NCI-H2227 (cell line): ENCODE data around the gene CYB5R4.
"Not testable (repeated sequence)": the region's sequence is repeated elsewhere in the genome, so short reads cannot be mapped to it uniquely, and the experiment has no call there.

Source experiments
- DNase-seq: peaks from one replicate; lab custom pipeline; 2025; ENCODE audit not compliant: unreplicated experiment; lab: John Stamatoyannopoulos, UW

CYB5R4 gene

DNA sequence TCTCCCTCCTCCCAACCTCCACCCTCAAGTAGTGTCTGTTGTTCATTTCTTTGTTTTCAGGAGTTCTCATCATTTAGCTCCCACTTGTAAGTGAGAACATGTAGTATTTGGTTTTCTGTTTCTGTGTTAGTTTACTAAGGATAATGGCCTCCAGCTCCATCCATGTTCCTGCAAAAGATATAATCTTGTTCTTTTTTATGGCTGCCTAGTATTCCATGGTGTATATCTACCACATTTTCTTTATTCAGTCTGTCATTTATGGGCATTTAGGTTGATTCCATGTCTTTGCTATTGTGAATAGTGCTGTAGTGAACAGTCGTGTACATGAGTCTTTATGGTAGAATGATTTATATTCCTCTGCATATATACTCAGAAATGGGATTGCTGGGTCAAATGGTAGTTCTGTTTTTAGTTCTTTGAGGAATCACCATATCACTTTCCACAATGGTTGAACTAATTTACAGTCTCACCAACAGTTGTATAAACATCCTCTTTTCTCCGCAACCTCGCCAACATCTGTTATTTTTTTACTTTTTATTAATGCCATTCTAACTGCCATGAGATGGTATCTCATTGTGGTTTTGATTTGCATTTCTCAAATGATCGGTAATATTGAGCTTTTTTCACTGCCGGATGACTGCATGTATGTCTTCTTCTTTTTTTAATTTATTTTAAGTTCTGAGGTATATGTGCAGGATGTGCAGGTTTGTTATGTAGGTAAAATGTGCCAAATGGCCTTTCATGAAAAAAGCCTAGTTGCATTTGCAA is 48.3 kb downstream of the CYB5R4 start:
- DNase-seq = not testable (repeated sequence)

DNA sequence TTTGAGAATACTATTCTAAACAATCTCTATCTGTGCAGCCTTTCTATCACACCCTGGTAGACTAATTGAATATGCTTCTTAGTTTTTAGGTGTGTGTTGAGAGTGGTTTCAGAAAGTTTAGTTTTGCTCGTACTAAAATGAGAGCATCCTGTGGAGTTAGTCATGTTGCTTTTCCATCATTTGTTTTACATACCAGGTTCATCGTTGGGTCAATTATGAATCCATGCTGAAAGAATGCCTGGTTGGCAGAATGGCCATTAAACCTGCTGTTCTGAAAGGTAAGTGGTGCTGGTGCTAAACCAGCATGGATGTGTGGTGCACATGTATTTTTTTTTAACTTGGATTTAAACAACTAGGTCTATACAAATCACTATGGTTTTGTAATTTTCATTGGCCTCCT is 49.3 kb downstream of the CYB5R4 start:
- no peak for DNase-seq

DNA sequence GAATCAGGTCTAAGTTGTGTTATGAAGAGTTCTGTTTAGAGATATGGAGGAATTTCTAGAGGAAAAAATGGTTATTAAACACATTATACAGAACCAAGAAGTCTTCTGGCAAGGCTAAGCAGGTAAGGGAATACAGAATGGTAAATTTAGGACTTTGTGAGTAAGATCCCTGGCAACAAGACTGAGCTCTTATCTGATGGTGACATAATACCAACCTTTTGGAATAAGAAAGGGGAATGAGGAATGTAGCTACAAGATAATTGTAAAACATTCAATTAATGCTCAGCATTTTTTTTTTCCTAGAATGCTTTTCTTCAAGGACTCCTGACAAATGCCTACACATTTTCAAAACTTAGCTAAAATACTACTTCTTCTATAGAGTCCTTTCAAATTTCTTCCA is 51.8 kb downstream of the CYB5R4 start:
- no peak for DNase-seq

DNA sequence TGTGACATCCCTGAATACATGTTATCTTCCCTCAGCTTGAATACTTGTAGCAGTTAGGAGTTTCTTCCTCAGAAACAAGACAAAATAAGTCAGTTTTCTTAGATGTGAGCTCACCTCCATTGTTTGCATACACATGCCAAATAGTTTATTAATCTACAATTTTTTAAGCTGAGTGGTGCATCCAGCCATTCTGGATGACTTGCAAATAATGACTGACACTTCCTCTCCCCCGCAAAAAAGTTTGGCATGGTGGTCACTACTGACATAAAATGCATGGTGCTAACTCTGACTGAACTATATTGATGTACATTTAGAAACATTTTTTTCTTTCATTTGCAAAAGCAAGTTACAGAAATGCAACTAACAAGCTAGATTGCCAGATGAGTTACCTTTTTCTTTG is 55.5 kb downstream of the CYB5R4 start:
- no peak for DNase-seq

DNA sequence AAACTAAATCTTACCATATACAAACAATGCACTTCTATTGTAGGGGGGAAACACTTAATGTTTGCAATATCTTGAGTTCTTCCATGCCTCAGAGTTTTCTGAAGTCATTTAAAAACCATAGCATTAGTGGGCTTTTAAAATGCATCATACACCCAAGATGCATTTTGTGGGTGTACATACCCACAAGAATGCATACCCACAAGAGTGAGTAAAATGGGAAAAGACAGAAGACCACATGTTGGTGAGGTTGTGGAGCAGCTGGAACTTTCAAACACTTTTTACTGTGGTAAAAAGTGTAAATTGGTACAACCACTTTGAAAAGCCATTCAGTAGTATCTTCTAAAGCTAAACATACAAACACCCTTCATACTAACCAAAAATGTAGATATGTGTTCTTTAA is 57.5 kb downstream of the CYB5R4 start:
- no peak for DNase-seq

DNA sequence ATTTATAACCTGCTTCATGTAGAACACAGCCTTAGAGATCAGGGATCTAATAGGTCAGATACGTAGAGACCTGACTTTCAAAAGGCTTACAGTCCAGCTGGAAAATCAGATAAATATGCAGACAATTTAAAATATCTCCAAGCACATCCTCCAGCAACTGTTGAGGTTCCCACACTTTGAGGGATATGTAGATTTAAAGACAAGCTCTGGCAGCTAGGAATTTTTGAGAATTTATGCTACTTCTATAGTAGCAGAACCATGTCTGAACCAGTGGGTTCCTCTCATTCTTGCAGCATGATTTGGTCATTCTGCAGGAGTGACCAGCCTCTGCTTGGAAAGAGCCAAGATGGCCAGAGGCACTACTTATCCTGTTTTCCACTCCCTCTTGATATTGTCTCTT is 60.5 kb downstream of the CYB5R4 start:
- DNase-seq = no peak

DNA sequence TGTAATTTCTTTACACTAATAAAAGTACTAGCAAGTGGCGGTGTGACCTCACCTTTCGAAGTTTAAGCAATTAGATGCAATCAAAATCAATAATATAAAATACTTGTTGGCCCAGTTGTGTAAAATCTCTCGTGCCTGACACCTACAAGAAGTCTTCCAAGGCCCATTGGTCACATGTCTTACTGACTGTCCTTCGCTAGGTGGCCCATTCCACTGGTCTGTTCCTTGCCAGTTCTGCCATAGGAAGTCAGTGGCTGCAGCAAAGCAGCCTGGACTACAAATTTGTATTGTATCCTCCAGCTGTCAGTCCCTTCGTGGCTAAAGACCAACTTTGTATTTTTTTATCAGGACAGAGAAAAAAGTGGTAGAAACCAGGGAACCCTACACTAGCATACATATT is 61.8 kb downstream of the CYB5R4 start:
- no peak for DNase-seq

DNA sequence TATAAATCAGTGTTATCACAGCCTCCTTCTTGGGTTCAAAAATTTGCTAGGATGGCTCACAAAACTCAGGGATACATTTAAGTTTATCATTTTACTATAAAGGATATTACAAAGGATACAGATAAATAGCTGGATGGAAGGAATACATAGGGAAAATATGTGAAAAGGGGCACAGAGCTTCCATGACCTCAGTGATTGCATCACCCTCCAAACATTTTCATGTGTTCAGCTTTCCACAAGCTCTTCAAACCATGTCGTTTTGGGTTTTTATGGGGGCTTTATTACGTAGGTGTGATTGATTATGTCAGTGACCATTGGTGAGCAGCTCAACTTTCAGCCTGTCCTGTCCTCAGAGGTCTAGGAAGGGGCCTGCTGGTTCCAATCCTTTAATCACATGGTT is 68.0 kb downstream of the CYB5R4 start:
- DNase-seq = no peak

DNA sequence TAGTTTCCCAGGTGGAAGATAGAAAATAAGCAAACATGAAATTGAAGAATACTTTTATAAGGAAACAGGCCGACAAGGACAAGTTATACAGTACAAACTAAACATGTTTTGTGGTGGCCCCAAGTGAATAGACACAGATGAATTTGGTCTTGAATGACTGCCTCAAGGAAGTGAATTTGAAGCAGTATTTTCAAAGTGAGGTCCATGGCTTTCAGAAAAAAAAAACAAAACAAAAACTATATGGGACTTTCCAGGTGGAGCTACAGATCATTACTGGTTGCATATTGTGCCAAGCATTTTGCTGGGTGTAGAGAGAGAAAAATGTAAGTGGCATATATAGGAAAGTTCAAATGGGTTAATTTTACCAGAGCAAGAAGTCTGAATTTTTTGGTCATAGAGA is 68.8 kb downstream of the CYB5R4 start:
- no peak for DNase-seq

DNA sequence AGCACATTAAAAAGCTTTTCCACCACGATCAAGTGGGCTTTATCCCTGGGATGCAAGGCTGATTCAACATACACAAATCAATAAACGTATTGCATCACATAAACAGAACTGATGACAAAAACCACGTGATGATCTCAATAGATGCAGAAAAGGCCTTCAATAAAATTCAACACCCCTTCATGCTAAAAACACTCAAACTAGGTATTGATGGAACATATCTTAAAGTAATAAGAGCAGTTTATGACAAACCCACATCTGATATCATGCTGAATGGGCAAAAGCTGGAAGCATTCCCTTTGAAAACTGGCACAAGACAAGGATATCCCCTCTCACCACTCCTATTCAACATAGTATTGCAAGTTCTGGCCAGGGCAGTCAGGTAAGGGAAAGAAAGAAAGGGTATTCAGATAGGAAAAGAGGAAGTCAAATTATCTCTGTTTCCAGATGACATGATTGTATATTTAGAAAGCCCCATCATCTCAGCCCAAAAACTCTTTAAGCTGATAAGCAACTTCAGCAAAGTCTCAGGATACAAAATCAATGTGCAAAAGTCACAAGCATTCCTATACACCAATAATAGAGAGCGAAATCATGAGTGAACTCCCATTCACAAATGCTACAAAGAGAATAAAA is 86.8 kb downstream of the CYB5R4 start:
- not testable (repeated sequence) for DNase-seq

DNA sequence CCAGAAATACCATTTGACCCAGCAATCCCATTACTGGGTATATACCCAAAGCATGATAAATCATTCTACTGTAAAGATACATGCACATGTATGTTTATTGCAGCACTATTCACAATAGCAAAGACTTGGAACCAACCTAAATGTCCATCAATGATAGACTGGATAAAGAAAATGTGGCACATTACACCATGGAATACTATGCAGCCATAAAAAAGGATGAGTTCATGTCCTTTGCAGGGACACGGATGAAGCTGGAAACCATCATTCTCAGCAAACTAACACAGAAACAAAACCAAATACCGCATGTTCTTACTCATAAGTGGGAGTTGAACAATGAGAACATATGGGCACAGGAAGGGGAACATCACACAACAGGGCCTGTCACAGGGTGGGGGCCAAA is 88.5 kb downstream of the CYB5R4 start:
- DNase-seq = not testable (repeated sequence)

DNA sequence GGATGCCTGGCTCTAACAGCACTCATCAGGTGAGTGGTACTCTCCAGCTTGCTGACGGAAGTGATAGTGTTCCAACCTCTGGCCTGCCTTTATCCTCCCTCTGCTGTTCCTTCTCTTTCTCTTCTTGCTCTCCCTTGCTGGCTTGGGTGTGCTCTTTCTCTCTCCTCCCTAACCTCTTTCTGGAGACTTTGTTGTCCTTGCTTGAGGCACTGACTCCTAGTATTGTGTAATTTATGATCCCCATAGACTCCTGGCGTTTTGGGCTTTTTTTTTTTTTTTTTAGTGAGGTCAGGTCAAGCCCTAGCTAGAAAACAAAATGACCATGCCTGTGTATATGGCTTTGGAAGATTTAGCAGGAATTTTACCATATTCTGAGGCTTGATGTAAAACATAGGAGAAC is 89.4 kb downstream of the CYB5R4 start:
- DNase-seq = no peak

DNA sequence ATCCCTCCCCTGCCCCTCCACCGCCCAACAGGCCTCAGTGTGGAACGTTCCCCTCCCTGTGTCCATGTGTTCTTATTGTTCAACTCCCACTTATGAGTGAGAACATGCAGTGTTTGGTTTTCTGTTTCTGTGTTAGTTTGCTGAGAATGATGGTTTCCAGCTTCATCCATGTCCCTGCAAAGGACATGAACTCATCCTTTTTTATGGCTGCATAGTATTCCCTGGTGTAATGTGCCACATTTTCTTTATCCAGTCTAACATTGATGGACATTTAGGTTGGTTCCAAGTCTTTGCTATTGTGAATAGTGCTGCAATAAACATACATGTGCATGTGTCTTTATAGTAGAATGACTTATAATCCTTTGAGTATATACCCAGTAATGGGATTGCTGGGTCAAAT is 91.9 kb downstream of the CYB5R4 start:
- not testable (repeated sequence) for DNase-seq

DNA sequence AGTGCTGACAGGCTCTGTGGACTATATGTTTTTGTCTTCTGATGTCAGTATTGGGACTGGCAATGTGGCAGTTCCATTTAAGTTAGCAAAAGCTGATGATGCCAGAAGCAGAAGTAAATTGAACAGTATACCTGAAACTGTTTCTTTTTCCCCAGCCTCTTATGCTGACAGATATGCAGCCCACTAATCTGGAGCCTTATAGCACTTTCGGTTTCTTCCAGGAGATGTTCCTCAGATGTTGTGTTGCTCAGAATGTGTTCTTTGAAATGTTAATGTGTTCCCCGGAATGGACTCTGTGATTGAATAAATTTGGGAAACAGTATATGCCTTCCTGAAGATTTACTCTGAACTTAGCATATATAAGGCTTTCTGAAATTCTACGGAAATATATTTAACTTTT is 93.3 kb downstream of the CYB5R4 start:
- no peak for DNase-seq

DNA sequence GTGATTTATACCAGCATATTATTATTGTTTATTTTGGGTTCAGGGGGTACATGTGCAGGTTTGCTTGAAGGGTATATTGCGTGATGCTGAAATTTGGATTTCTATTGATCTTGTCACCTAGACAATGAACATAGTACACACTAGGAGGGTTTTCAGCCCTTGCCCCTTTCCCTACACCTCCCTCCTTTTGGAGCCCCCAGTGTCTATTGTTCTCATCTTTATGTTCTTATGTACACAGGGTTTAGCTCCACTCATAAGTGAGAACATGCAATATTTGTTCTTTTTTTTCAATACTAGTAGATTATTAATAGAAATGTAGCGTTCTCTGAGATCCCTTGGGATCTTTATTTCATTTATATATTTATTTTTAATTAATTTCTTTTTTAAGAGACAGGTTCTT is 94.9 kb downstream of the CYB5R4 start:
- DNase-seq = no peak

DNA sequence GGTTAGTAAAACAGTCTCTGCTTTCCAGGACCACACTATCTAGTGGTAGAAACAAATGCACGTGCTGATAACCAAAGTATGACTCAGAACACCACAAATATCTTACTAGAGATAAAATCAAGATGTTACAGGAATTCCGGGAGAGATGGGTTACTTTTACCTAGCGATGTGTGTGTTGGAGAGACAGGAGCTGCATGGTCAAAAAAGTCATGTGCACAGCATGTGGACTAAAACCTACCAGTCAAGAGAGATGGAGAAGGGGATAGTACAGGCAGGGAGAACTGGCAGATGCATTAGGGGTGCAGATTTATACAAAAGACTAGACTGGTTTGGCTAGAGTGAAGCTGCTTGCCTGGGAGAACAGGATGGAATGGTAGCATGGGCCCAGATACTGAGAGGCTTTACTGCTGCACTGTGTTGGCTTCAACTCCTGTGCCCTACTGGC is 98.8 kb downstream of the CYB5R4 start:
- DNase-seq = no peak

DNA sequence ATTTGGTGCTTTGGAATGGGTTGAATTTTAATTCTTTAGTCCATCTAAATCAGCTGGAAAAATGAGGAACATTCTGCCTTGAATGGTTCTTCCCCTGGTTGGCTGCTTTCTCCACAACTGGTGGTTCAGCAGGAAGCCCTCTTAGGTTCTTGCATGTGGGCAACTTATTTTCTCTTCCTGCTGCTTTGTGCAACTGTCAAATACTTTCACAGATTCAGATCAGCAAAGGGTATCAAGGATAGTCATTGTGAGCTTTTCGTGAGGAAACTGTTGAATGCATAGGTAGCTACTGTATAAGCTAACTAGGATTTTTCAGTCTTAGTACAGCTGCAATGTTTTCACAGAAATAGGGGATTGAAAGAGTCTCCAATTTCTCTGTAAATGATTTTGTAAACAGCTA is 101.2 kb downstream of the CYB5R4 start:
- no peak for DNase-seq

DNA sequence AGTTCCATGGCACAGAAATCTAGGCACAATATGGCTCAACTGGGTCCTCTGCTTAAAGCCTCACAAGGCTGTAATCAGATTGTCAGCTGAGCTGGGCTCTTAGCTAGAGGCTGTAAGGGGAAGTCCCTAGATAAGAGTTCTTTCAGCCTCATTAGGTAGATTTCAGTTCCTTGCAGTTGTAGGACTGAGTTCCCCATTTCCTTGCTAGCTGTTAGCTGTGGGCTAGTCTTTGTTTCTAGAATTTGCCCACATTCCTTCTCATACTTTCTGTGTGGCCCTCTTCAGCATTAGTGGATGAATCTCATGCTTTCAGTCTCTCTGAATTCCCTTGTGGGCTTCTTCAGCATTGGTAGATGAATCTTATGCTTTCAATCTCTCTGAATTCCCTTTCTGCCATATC is 103.1 kb downstream of the CYB5R4 start:
- DNase-seq = no peak

DNA sequence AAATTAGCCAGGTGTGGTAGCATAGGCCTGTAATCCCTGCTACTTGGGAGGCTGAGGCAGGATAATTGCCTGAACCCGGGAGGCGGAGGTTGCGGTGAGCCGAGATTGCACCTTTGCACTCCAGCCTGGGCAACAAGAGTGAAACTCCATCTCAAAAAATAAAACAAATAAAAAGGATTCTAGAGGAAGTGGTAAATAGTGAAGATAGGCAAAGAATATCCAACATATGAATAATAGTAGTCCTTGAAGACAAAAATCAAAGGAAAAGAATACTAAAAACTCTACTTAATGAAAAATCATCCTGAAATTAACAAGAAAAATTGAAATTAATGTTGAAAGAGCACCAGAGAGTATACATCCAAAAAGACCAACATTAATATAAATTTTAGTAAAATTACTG is 107.0 kb downstream of the CYB5R4 start:
- no peak for DNase-seq

DNA sequence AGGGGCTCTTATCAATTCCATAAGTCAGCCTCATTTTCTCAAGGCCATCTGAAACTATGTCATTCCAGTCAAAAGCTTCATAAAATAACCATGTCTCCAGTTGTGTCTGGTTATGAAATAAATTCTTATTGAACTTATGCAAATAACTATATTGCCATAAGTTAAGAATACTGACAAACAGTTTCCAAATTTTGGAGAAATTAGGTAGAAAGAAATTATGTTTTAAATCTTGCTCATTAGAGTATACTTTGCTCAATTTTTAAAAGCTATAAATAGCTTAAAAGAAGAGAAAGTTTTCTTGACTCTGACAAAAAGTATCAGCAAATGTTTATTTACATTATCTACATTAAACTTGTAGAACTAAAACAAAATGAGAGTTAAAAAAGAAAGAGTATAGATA is 111.1 kb downstream of the CYB5R4 start:
- DNase-seq = no peak

DNA sequence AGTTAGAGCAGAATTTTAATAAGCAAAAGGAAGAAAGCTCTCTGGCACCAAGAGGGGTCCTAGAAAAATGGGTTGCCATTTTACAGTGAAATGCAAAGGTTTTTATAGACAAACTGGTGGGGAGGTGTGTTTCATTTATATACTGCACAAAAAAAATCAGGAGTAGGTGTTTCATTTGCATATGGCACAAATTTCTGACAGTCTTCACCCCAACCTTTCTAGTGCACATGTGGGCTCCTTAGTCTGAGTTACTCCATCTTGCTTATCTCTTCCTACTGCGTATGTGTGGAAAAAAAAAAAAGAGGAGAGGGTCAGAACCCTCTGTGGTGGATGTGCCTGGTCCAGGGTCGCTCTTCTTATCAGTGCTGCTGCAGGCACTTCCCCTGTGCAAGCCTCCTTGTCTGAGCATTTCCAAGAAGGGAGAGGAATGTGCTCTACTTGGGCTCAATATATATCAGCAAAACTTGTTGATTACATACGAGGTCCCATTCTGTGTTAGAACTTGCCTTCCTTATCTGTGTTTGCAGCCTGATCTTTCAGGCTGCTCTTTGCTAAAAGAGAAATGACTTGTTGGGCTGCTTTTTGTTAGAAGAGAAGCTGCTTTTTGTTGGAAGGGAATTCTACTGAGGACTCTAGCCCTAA is 115.0 kb downstream of the CYB5R4 start:
- DNase-seq = no peak

DNA sequence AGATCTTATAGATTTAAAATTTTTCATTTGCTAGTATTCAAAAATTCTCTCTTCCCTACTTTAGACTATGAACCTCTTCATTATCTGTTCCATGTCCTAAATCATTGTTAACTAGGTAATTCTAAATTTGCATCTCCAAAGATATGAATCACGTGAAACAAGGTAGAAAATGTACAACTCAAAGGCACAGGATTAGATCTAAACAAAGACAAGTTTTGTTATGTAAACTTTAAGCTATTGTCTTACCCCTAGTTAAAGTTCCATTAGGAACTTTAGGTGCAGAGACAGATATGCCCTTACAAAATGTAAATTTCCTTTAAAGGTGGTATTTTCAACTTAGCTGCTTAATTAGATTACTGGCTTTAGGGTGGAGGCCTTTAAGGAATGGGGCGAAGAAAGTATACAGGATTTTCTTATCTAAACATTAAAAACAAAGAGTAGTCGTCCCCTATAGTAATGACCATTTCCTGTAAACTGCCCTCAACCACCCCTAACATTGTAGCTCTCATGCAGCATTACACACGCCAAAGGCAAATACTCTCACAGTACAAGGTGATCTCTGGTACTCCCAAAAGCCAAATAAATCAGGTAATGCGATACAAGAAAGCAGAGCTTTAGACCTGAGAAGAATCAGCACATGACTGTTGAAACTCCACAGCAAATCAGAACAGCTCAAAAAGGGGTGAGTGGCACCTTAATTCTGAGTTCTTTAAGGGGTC is 116.7 kb downstream of the CYB5R4 start:
- no peak for DNase-seq
